B cell (primary cell): ENCODE results near the gene LENEP. TPM values are rescaled to one million over a fixed set of nuclear protein-coding genes. Genes with fewer than 3 reads are reported as not detected.

Source experiments
- ATAC-seq: fragments of 200-7000 bp; cut with Tn5 transposase; one replicate; pipeline ENCODE4 v1.10.0; 2021; ENCODE audit warnings: low read depth, mild to moderate bottlenecking, moderate number of reproducible peaks, moderate library complexity
- CTCF ChIA-PET: fragments of 350-600 bp; sonication (Branson Sonifier 250); formaldehyde crosslinking; loops from one replicate; lab custom pipeline; 2021; ENCODE audit warnings: antibody characterized with exemption, inconsistent platforms; lab: Charles Lee
- POLR2A ChIA-PET: fragments of 350-600 bp; sonication (Branson Sonifier 250); formaldehyde crosslinking; loops from one replicate; lab custom pipeline; 2021; ENCODE audit warnings: antibody characterized with exemption; lab: Charles Lee
- DNase-seq: peaks from one replicate; pipeline ENCODE4 v3.0.0; 2013
- H2AFZ ChIP-seq: 2 replicates; pipeline ENCODE4 v1.6.1; 2012; ENCODE audit warnings: mild to moderate bottlenecking, low read depth, low read length; ENCODE audit not compliant: insufficient read depth, poor library complexity, severe bottlenecking
- H3K27ac ChIP-seq, 2 donors: 1 replicate in 1 of 2; 2 replicates in 1 of 2; pipeline ENCODE4 v1.5.1; 2012 to 2013; ENCODE audit warnings: low read length in 2 of 2, mild to moderate bottlenecking in 2 of 2, moderate library complexity in 1 of 2
- H3K27me3 ChIP-seq, 4 experiments: fragments of 200-600 bp in 1 of 4; sonication (generic) in 1 of 4; replicated peaks in 1 of 4; 1 replicate in 2 of 4; 2 replicates in 2 of 4; pipeline versions ENCODE4 v1.6.1 to v1.7.0; 2013 to 2016; ENCODE audit warnings: low read length in 3 of 4, mild to moderate bottlenecking in 2 of 4, mixed read lengths in 1 of 4, moderate library complexity in 1 of 4; ENCODE audit not compliant: insufficient read depth in 4 of 4, control insufficient read depth in 3 of 4; ENCODE audit errors: control extremely low read depth in 1 of 4
- H3K36me3 ChIP-seq, 2 experiments: replicated peaks in 1 of 2; 1 replicate in 1 of 2; 2 replicates in 1 of 2; pipeline versions ENCODE4 v1.6.1 to v1.7.1; 2013; ENCODE audit warnings: low read length in 1 of 2; ENCODE audit not compliant: insufficient read depth in 2 of 2, control insufficient read depth in 1 of 2; ENCODE audit errors: control extremely low read depth in 1 of 2, extremely low read depth in 1 of 2
- H3K4me1 ChIP-seq, 2 donors: fragments of 200-600 bp in 1 of 2; sonication (generic) in 1 of 2; 1 replicate in 1 of 2; 2 replicates in 1 of 2; pipeline versions ENCODE4 v1.5.1 to v1.6.1; 2013 to 2017; ENCODE audit warnings: low read length in 2 of 2; ENCODE audit not compliant: control insufficient read depth in 2 of 2, insufficient read depth in 2 of 2
- H3K4me2 ChIP-seq: replicated peaks from 2 replicates; pipeline ENCODE3; 2012; ENCODE audit warnings: mild to moderate bottlenecking, low read depth, low read length; ENCODE audit not compliant: poor library complexity, severe bottlenecking
- H3K4me3 ChIP-seq, 5 experiments: fragments of 200-600 bp in 1 of 5; sonication (generic) in 1 of 5; 1 replicate in 3 of 5; 2 replicates in 2 of 5; pipeline versions ENCODE4 v1.5.1 to v1.7.0; 2011 to 2016; ENCODE audit warnings: low read length in 4 of 5, mild to moderate bottlenecking in 4 of 5, low read depth in 2 of 5, control low read depth in 1 of 5, moderate library complexity in 1 of 5; ENCODE audit not compliant: insufficient read depth in 1 of 5; ENCODE audit errors: control extremely low read depth in 1 of 5, extremely low read depth in 1 of 5
- H3K79me2 ChIP-seq: fragments of 200-600 bp; sonication (generic); one replicate; pipeline ENCODE4 v1.6.0; 2016; ENCODE audit warnings: low read length; ENCODE audit not compliant: control insufficient read depth, insufficient read depth
- H3K9ac ChIP-seq: fragments of 200-600 bp; sonication (generic); 2 replicates; pipeline ENCODE4 v1.6.1; 2017; ENCODE audit warnings: mild to moderate bottlenecking, low read length, moderate library complexity
- H3K9me3 ChIP-seq, 3 donors: one replicate each; pipeline versions ENCODE4 v1.6.1 to v1.7.1; 2013; ENCODE audit warnings: low read length in 2 of 3; ENCODE audit not compliant: control insufficient read depth in 2 of 3, insufficient read depth in 1 of 3; ENCODE audit errors: control extremely low read depth in 1 of 3
- H4K20me1 ChIP-seq: 2 replicates; pipeline ENCODE4 v1.6.0; 2012; ENCODE audit warnings: mild to moderate bottlenecking, low read length; ENCODE audit not compliant: insufficient read depth, control insufficient read depth, poor library complexity, severe bottlenecking
- H3K27ac Mint-ChIP-seq: one replicate; pipeline ENCODE4 v1.8.0; 2021; ENCODE audit warnings: mixed read lengths
- H3K27me3 Mint-ChIP-seq: one replicate; pipeline ENCODE4 v1.8.0; 2021; ENCODE audit warnings: mixed read lengths
- H3K4me1 Mint-ChIP-seq: one replicate; pipeline ENCODE4 v1.8.0; 2021; ENCODE audit warnings: mixed read lengths
- H3K4me3 Mint-ChIP-seq: one replicate; pipeline ENCODE4 v1.8.0; 2021; ENCODE audit warnings: mixed read lengths
- H3K9me3 Mint-ChIP-seq: one replicate; pipeline ENCODE4 v1.8.0; 2022; ENCODE audit warnings: mixed read lengths; ENCODE audit not compliant: insufficient read depth
- CTCF ChIP-seq: fragments of 200-600 bp; IDR thresholded peaks from one replicate; pipeline ENCODE4 v1.8.0; 2022; ENCODE audit warnings: antibody characterized with exemption, mild to moderate bottlenecking
- EZH2 ChIP-seq: IDR thresholded peaks from 2 replicates; pipeline ENCODE4 v1.6.1; 2012; ENCODE audit warnings: borderline replicate concordance, low read depth, mild to moderate bottlenecking, moderate library complexity, low read length; ENCODE audit not compliant: insufficient read depth, poor library complexity, severe bottlenecking
- WGBS: methylation state at CpG from one replicate; pipeline ENCODE4 v1.1.5; 2013; ENCODE audit warnings: missing lambda C conversion rate; ENCODE audit not compliant: insufficient coverage; 5-methylcytosine and 5-hydroxymethylcytosine counted together
- intact Hi-C: fragments of 100-400 bp; cut with micrococcal nuclease; formaldehyde crosslinking; loops from one replicate; pipeline ENCODE4 v1.10.0; 2022
- polyA plus RNA-seq: library from polyadenylated mRNA; depleted of rRNA; stranded (reverse); fragments of >200 nt; gene quantifications from 2 replicates; pipeline ENCODE4 v1.2.3, GENCODE V29; 2012
- total RNA-seq, 2 donors: library from RNA; stranded (reverse); fragments of 120-200 nt in 1 of 2; gene quantifications; 1 replicate in 1 of 2; 2 replicates in 1 of 2; pipeline versions ENCODE4 v1.2.3 to v1.2.4, GENCODE V29; 2013 to 2022

Gene LENEP
- total and polyA plus RNA-seq, 2 donors (not counting 1 experiment from before 2014, with no cell fraction given) = 2.0 TPM; not detected in 1

DNA sequence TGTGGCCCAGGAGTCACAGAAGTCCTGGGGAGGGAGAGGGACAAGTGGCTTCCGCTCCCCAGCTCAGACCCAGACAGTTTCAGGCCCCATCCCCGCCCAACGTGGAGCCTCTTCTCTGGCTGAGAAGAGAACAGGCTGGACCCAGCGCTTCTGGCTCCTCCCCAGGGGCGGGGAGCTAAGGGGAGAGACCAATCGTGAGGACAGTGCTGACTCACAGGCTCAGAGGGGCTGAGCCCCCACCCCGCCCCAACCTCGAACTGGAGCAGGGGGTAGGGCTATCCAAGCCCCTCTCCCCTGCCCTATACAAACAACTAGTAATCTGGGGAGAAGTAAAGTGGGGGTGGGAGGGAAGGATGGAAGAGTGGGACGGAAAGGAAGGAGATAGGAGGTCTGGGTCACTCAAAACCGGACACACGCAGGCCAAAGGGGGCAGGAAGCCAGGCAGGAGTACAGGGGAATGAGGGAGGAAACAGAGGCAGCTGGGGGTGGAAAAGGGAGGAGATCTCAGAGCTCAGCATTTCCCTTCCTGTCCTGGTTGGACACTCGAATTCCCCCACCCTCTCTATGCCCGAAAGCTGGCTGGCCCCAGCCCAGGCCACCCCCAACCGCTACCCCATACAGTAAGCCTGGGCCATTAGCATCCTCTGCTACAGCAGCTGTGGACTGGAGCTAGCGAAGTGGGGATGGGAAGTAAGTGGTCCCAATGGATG, 22.6 kb upstream of the LENEP start, which contains the start of gene SHC1:
Gene SHC1, minus strand, starts transcription at position 117 of the 710 bp plus-strand sequence. CDS start 221 bp downstream, outside the sequence.
- Histone ChIP-seq H3K27me3 (no peaks in the 10 kb centered on the region), H3K9me3 (no peaks in the 10 kb centered on the region), H3K4me3 (no peak within 1 kb of the TSS), H3K4me2 (no peak within 1 kb of the TSS), H4K20me1 (peaks cover 39% of the 10 kb centered on the region), H3K9ac (no peak within 1 kb of the TSS), H3K36me3 (peaks cover 0 to 45% of the 10 kb centered on the region in 2 experiments), H3K4me1 (peaks cover 13 to 33% of the 10 kb centered on the region in 2 donors), H2AFZ (no peak within 1 kb of the TSS), H3K27ac (peak within 1 kb of the TSS in 1 of 2 donors; percentile 14), H3K79me2 (peaks cover 71% of the 10 kb centered on the region)
- H3K4me1 Mint-ChIP-seq = peaks cover 27% of the 10 kb centered on the region
- POLR2A ChIA-PET = interaction anchor here (1.2 kb wide), 1 partner anchor 15 kb away, joined by 6 read pairs; the partner anchor contains the start of gene PBXIP1
- no peaks in the 10 kb centered on the region for H3K9me3 Mint-ChIP-seq
- intact Hi-C loops = loop anchor here (5.0 kb wide), 1 partner anchor 202 kb away; the partner anchor contains the start of genes KRTCAP2 and TRIM46
- 64% methylated on average over 3 of the region's 15 CpGs for WGBS
- H3K27ac Mint-ChIP-seq = peak within 1 kb of the TSS; percentile 54
- H3K27me3 Mint-ChIP-seq = no peaks in the 10 kb centered on the region
- peak within 1 kb of the TSS; percentile 24 for H3K4me3 Mint-ChIP-seq
- DNase-seq (no peak), ATAC-seq (no peak)
- TF ChIP-seq CTCF (no peak), EZH2 (no peak)
- CTCF ChIA-PET = interaction anchor here (0.9 to 8.7 kb wide), 6 partner anchors 8 to 47 kb away, joined by 3 to 110 read pairs (median 4); partner anchors contain the start of genes PMVK and PYGO2
